Cardiac muscle cell (in vitro differentiated cells and primary cell): ENCODE results near the gene HOXB8. TPM values are rescaled to one million over a fixed set of nuclear protein-coding genes. Genes with fewer than 3 reads are reported as not detected.

Source experiments
- DNase-seq, 2 donors: peaks; one replicate each; pipeline versions ENCODE4 v3.0.0 to v3.0.0-alpha.2; 2010 to 2017; ENCODE audit warnings: low read depth in 1 of 2, low spot score in 1 of 2
- H3K27ac ChIP-seq: fragments of 200-600 bp; sonication (generic); 2 replicates; pipeline ENCODE4 v1.5.1; 2016
- H3K27me3 ChIP-seq: fragments of 200-600 bp; sonication (generic); 2 replicates; pipeline ENCODE4 v1.6.0; 2016; ENCODE audit warnings: control low read depth
- H3K36me3 ChIP-seq: fragments of 200-600 bp; sonication (generic); 2 replicates; pipeline ENCODE4 v1.5.1; 2016; ENCODE audit warnings: control low read depth
- H3K4me1 ChIP-seq: fragments of 200-600 bp; sonication (generic); 2 replicates; pipeline ENCODE4 v1.8.1; 2017; ENCODE audit warnings: low read depth, mild to moderate bottlenecking, mixed run types
- H3K4me3 ChIP-seq: fragments of 200-600 bp; sonication (generic); 2 replicates; pipeline ENCODE4 v1.5.1; 2016; ENCODE audit warnings: mild to moderate bottlenecking
- H3K9me3 ChIP-seq: fragments of 200-600 bp; sonication (generic); 2 replicates; pipeline ENCODE4 v1.5.1; 2017; ENCODE audit warnings: low read depth, mild to moderate bottlenecking, control low read depth
- polyA plus RNA-seq: library from polyadenylated mRNA; unstranded; fragments of >200 nt; fragmentation: Nextera tagmentation; extraction: Ambion mirVana; gene quantifications from 2 replicates; pipeline ENCODE4 v1.2.1, GENCODE V29; 2016
- total RNA-seq: library from RNA; depleted of rRNA; stranded (reverse); fragments of >200 nt; gene quantifications from 2 replicates; pipeline ENCODE4 v1.2.3, GENCODE V29; 2016
- TF ChIP-seq, protein P1 (sequence below): IDR thresholded peaks from 2 replicates; pipeline ENCODE4 v1.5.1; 2012; ENCODE audit warnings: low read depth, mild to moderate bottlenecking, low read length

The HOXB8 gene
- total and polyA plus RNA-seq, 2 experiments from 2014 or later: not detected

DNA sequence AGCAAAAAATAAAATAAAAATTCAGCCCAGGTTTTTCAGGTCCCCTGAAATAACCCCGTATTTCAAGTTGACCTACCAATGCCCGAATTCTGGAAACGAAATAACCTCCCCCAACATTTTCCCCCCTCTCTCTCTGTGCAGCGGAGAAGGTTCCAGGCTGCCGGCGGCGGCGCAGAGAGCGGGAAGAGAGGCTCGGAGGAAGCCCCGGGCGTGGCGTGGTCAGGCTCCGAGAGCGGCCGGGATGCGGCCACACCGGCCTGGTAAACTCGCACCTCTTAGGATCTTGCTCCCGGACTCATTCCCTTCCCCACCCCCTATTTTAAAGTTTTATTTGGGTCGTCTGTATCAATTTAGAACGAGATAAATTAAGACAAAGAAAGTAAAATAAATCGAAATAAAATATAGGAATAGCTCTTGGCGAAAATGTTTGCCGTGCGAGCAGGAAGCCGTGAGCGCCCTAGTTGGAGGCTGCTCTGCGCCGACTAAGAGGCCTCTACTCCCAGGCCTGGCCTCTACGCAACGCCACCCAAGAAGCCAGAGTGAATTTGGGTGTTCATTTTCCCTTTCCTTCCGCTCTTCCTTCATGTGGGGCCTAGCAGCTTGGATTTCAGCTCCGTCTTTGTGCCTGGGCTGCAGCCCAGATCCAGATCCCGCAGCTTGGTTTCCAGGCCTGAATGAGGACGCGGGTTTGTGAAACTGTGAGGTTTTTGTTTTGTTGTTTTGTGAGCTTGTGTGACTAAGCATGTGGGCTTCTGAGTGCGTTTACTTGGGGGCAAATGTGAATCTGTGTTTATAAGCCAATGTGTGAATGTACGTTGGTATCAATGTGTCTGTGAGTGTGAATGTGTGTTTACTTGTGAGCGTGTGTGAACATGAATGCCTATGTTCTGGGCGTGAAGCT is 8.9 kb downstream of the HOXB8 start:
- no peak for DNase-seq
- H3K9me3 ChIP-seq: no peaks in the 10 kb centered on the region
- H3K4me1 ChIP-seq: no peaks in the 10 kb centered on the region
- TF ChIP-seq, protein P1, sequence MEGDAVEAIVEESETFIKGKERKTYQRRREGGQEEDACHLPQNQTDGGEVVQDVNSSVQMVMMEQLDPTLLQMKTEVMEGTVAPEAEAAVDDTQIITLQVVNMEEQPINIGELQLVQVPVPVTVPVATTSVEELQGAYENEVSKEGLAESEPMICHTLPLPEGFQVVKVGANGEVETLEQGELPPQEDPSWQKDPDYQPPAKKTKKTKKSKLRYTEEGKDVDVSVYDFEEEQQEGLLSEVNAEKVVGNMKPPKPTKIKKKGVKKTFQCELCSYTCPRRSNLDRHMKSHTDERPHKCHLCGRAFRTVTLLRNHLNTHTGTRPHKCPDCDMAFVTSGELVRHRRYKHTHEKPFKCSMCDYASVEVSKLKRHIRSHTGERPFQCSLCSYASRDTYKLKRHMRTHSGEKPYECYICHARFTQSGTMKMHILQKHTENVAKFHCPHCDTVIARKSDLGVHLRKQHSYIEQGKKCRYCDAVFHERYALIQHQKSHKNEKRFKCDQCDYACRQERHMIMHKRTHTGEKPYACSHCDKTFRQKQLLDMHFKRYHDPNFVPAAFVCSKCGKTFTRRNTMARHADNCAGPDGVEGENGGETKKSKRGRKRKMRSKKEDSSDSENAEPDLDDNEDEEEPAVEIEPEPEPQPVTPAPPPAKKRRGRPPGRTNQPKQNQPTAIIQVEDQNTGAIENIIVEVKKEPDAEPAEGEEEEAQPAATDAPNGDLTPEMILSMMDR: no peak
- no peak overlapping the region for H3K27ac ChIP-seq
- no peaks in the 10 kb centered on the region for H3K36me3 ChIP-seq
- H3K27me3 ChIP-seq: peaks cover 100% of the 10 kb centered on the region
- no peak overlapping the region for H3K4me3 ChIP-seq

DNA sequence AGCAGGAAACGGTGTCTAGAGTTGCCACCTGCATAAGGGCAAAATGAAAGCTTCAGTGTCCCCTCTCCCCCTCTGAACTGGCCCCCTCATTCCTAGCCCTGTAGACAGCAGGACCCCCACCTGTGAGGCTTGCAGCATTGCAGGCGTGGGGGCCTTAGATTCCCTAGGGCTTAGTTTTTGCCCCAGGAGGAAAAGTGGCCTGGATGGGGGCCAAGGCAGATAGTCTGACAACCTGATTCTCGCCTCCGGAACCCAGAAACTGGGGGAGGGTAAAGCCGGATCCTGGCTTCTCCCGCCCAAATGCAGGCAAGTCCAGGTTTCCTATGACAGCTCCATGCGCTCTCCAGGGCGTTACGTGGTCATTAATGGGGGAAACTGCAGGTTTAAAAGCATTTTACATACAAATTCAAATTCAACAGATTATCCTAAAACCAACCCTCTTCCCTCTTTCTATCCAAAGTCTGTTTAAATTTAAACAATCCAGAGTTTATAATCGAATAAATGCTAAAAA is 9.6 kb downstream of the HOXB8 start:
- DNase-seq: no peak
- Histone ChIP-seq H3K9me3 (no peaks in the 10 kb centered on the region), H3K36me3 (no peaks in the 10 kb centered on the region), H3K27me3 (peaks cover 100% of the 10 kb centered on the region), H3K4me3 (no peak overlapping the region), H3K27ac (no peak overlapping the region), H3K4me1 (no peaks in the 10 kb centered on the region)
- TF ChIP-seq, protein P1: no peak

DNA sequence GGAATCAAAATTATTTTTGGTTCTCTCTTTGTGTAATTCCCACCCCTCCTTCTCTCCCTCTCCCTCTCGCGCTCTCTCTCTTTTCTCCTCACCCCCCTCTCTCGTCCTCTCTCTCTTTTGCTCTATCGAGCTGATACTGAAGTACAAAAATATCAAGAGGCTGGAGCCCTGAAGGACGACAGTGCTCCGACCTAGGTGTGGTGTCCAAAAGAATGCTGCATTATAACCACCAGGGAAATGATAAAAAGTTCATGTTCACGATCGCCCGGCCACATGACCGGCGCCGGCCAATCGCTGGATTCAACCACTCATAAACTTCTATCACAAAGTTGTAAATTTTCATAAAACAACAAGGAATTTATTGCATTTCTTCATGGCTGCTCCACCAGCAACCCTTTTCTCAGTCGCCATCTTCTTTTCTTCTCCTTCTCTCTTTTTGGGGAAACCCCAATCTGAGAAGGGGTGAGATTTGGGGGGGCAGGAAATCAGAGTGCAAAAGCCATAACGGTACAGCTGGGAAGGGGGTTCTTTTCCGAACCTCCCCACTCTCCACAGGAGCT is 10.2 kb downstream of the HOXB8 start, which contains the start of gene HOXB6:
TSS of gene HOXB6 (minus strand) at position 217 of the 560 bp plus-strand sequence. CDS start 6,836 bp downstream, outside the sequence.
- Histone ChIP-seq H3K4me3 (no peak within 1 kb of the TSS), H3K27ac (no peak within 1 kb of the TSS)

DNA sequence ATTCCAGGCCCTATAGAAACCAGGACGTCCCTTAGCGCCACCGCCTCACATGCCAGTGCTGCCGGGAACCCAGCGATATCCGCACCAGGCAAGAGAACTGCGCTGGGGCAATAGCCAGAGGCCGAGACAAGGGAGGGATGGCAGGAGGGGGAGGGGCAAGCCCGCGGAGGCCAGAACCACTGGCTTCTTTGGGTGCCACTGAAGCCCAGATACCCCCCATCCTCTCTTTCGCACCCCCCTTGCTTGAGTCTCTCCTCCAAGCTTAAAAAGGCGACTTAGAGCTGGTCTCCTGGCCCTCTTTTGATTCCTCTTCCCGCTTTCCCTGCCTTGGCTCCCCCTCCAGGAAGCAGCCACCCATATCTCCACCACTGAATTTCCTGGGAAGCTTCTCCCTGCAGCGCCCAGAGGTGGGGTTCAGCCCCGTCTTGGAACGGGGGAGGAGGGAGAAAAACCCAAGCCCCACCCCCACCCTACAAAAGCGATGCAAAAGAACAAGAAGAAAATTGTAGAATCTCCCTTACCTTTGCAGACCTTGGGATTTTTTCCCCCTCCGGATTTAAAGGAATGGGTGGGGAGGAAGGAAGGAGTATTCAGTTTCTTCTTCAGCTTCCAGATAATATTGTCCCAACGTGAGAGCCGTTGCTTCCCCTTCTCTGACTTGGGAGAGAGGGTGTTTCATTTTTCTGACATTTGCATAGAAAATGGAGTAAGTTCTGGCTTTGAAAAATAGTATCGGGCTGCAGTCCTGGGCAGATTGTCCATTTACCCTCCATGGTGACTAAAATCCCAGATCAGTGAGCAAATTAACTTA is 10.9 kb downstream of the HOXB8 start:
- Histone ChIP-seq H3K27me3 (peaks cover 100% of the 10 kb centered on the region), H3K4me3 (no peak overlapping the region), H3K36me3 (no peaks in the 10 kb centered on the region), H3K27ac (no peak overlapping the region), H3K9me3 (no peaks in the 10 kb centered on the region), H3K4me1 (no peaks in the 10 kb centered on the region)
- TF ChIP-seq, protein P1: no peak
- no peak for DNase-seq

More for the DNA sequence above, 10.2 kb downstream of the HOXB8 start, which contains the start of gene HOXB6:
- H3K4me1 ChIP-seq: no peaks in the 10 kb centered on the region
- peaks cover 100% of the 10 kb centered on the region for H3K27me3 ChIP-seq
- no peak for DNase-seq
- TF ChIP-seq, protein P1: no peak
- H3K36me3 ChIP-seq: no peaks in the 10 kb centered on the region
- no peaks in the 10 kb centered on the region for H3K9me3 ChIP-seq
